ENCODE data around the gene ERN2.

The ERN2 gene

DNA sequence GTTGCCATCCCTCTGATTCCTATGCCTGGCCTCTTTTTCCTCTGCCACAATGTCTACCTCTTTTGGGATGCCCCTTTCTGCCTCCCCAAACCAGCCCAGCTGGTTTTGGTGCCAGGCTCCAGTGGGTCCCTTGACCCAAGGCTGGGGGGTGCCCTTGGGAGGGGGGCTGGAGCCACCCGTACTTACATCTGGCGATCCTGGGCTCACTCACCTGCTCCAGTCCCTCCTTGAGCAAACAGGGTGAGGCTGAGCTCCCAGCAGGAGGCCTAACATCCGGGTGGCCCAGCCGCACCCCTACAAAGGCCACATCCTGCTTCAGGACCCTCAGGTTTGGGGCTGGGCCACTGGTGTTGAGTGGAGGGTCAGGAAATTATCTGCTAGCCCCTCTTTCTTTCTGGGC lies 1.2 kb downstream of the ERN2 start:
- no peak overlapping the region for H3K4me3 ChIP-seq (ENCODE audit: low read length)
- TF ChIP-seq, protein P1, sequence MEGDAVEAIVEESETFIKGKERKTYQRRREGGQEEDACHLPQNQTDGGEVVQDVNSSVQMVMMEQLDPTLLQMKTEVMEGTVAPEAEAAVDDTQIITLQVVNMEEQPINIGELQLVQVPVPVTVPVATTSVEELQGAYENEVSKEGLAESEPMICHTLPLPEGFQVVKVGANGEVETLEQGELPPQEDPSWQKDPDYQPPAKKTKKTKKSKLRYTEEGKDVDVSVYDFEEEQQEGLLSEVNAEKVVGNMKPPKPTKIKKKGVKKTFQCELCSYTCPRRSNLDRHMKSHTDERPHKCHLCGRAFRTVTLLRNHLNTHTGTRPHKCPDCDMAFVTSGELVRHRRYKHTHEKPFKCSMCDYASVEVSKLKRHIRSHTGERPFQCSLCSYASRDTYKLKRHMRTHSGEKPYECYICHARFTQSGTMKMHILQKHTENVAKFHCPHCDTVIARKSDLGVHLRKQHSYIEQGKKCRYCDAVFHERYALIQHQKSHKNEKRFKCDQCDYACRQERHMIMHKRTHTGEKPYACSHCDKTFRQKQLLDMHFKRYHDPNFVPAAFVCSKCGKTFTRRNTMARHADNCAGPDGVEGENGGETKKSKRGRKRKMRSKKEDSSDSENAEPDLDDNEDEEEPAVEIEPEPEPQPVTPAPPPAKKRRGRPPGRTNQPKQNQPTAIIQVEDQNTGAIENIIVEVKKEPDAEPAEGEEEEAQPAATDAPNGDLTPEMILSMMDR (conservative IDR thresholded peaks at IDR 0.05; ENCODE audit: low read length), result no peak
- no peak for DNase-seq (ENCODE audit: low read depth)

- no peak for DNase-seq (ENCODE audit: low read depth)
- no peak overlapping the region for H3K4me3 ChIP-seq (ENCODE audit: low read length)
- TF ChIP-seq, protein P1 (conservative IDR thresholded peaks at IDR 0.05; ENCODE audit: low read length), result no peak
Measured at GRCh38 chr16:23710504-23710903, 2.5 kb downstream of the ERN2 start.

- TF ChIP-seq, protein P1 (conservative IDR thresholded peaks at IDR 0.05; ENCODE audit: low read length), result no peak
- DNase-seq (ENCODE audit: low read depth), result no peak
Measured at GRCh38 chr16:23710008-23710407, 3.0 kb downstream of the ERN2 start.

DNA sequence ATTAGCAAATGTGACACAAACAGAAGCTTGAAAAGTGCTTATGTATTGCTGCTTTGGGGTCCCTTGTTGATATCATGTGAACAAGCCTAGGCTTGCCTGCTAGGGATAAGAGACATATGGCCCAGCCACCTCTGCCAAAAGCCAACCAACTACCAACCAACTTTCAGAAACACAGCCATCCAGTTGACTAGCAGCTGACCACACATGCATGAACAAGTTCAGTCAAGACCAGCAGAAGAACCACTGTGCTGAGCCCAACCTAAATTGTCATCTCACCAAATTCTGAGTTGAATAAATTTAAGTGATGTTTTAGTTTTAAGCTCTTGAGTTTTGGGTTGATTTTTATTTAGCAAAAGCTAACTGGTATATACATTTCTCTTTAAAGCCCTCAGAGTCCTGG lies 3.5 kb downstream of the ERN2 start:
- TF ChIP-seq, protein P1 (conservative IDR thresholded peaks at IDR 0.05; ENCODE audit: low read length), result no peak
- no peak overlapping the region for H3K4me3 ChIP-seq (ENCODE audit: low read length)
- no peak for DNase-seq (ENCODE audit: low read depth)

More at GRCh38 chr16:23710008-23710407, 3.0 kb downstream of the ERN2 start:
- H3K4me3 ChIP-seq (ENCODE audit: low read length), result no peak overlapping the region

GRCh38 chr16:23706439-23706838 lies 6.6 kb downstream of the ERN2 start:
- H3K4me3 ChIP-seq (ENCODE audit: low read length), result no peak overlapping the region
- DNase-seq (ENCODE audit: low read depth), result no peak
- TF ChIP-seq, protein P1 (conservative IDR thresholded peaks at IDR 0.05; ENCODE audit: low read length), result no peak

DNA sequence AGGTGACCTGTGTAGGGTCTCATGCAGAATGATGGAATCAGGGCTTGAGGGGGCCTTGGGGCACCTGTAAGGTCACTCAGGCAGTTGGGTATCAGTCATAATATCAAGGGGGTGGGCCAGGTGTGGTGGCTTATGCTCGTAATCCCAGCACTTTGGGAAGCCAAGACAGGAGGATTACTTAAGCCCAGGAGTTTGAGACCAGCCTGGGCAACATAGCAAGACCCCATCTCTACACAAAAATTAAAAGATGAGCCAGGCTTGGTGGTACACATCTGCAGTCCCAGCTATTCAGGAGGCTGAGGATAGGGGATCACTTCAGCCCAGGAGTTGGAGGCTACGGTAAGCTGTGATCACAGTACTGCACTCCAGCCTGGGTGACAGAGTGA lies 7.5 kb downstream of the ERN2 start:
- H3K4me3 ChIP-seq (ENCODE audit: low read length), result no peak overlapping the region
- TF ChIP-seq, protein P1 (conservative IDR thresholded peaks at IDR 0.05; ENCODE audit: low read length), result no peak
- DNase-seq (ENCODE audit: low read depth), result no peak

DNA sequence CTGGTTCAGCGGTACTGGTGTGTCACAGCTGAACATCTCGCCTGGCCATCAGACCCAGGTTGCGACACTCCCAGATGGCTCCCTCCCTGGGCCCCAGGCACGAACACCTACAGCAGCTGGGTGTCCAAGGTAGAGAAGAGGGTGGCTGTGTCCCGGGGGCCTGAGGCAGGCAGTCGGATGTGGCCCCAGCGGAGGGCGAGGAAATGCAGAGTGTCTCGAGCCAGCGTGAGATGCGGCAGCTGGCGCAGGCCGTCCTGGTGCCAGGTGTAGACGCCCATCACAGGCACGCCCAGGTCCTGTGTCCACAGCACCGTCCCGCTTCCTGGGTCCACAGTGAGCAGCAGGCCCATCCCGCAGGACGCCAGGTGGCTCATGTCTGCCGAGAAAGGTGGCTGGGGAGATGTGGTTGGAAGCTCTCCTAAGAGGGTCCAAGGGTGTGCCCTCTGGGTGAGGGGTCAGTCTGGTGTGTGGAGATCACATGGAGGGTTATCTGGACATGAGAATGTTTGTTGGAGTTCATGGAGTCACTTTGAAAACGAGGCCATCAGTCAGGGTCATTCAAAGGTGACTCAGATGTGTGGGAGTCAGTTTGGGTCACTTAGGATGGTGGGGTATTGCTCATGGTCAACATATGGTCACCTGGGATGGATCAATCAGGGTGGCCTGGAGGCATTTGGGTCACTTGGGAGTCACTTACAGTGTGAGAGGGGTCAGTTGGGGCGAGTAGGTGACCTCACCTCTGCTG lies 8.1 kb downstream of the ERN2 start:
- no peak overlapping the region for H3K4me3 ChIP-seq (ENCODE audit: low read length)
- no peak for DNase-seq (ENCODE audit: low read depth)
- TF ChIP-seq, protein P1 (conservative IDR thresholded peaks at IDR 0.05; ENCODE audit: low read length), result no peak
